Fibroblast of lung (primary cell): ENCODE results near the gene CLIP4. TPM values are rescaled to one million over a fixed set of nuclear protein-coding genes. Genes with fewer than 3 reads are reported as not detected.

ENCODE experiments used
- DNase-seq, 2 donors: peaks; one replicate each; pipeline versions ENCODE4 v3.0.0 to v3.0.0-alpha.2; 2010; ENCODE audit warnings: low read depth in 2 of 2
- H2AFZ ChIP-seq: 2 replicates; pipeline ENCODE4 v1.5.1; 2012; ENCODE audit warnings: low read length, control low read depth, inconsistent platforms
- H3K27ac ChIP-seq: 2 replicates; pipeline ENCODE4 v1.5.1; 2011; ENCODE audit warnings: low read length, control low read depth; ENCODE audit not compliant: insufficient read depth
- H3K27me3 ChIP-seq: 2 replicates; pipeline ENCODE4 v1.5.1; 2011; ENCODE audit warnings: mild to moderate bottlenecking, low read length; ENCODE audit not compliant: control insufficient read depth, insufficient read depth
- H3K36me3 ChIP-seq: 2 replicates; pipeline ENCODE4 v1.5.1; 2011; ENCODE audit warnings: low read length; ENCODE audit not compliant: control insufficient read depth, insufficient read depth
- H3K4me1 ChIP-seq: 2 replicates; pipeline ENCODE4 v1.5.1; 2011; ENCODE audit warnings: low read length; ENCODE audit not compliant: control insufficient read depth, insufficient read depth; ENCODE audit errors: extremely low read depth
- H3K4me2 ChIP-seq: 2 replicates; pipeline ENCODE4 v1.5.1; 2011; ENCODE audit warnings: low read length, control low read depth; ENCODE audit not compliant: insufficient read depth; ENCODE audit errors: extremely low read depth
- H3K4me3 ChIP-seq, 4 experiments: fragments of 200-600 bp in 1 of 4; sonication (generic) in 1 of 4; replicated peaks in 1 of 4; 2 replicates each; pipeline ENCODE4 v1.5.1; 2011 to 2016; ENCODE audit warnings: low read length in 4 of 4, low read depth in 3 of 4, mild to moderate bottlenecking in 3 of 4, control low read depth in 2 of 4, inconsistent platforms in 1 of 4, mixed read lengths in 1 of 4; ENCODE audit not compliant: insufficient read depth in 1 of 4; ENCODE audit errors: control extremely low read depth in 1 of 4
- H3K79me2 ChIP-seq: 2 replicates; pipeline ENCODE4 v1.5.1; 2012; ENCODE audit warnings: mild to moderate bottlenecking, low read length, inconsistent platforms; ENCODE audit not compliant: control insufficient read depth, insufficient read depth
- H3K9ac ChIP-seq: 2 replicates; pipeline ENCODE4 v1.5.1; 2011; ENCODE audit warnings: mild to moderate bottlenecking, low read length, control low read depth; ENCODE audit not compliant: insufficient read depth
- H3K9me3 ChIP-seq: 2 replicates; pipeline ENCODE4 v1.5.1; 2012; ENCODE audit warnings: low read depth, low read length; ENCODE audit not compliant: control insufficient read depth, insufficient read depth
- H4K20me1 ChIP-seq: 2 replicates; pipeline ENCODE4 v1.5.1; 2011; ENCODE audit warnings: low read length; ENCODE audit not compliant: control insufficient read depth, insufficient read depth; ENCODE audit errors: extremely low read depth
- EZH2 ChIP-seq: IDR thresholded peaks from 2 replicates; pipeline ENCODE4 v1.5.1; 2012; ENCODE audit warnings: low read length, control low read depth, mild to moderate bottlenecking; ENCODE audit errors: missing control alignments
- polyA plus RNA-seq, 2 donors: library from polyadenylated mRNA; depleted of rRNA in 1 of 2; stranded (reverse) in 1 of 2; unstranded in 1 of 2; fragments of >200 nt; gene quantifications; 2 replicates each; pipeline ENCODE4 v1.2.1, GENCODE V29; 2011 to 2012; ENCODE audit warnings: missing spikeins in 1 of 2
- total RNA-seq: library from RNA; depleted of rRNA; stranded (reverse); fragments of >200 nt; gene quantifications from 2 replicates; pipeline ENCODE4 v1.2.1, GENCODE V29; 2014
- TF ChIP-seq, protein P1 (sequence below), 2 donors: IDR thresholded peaks in 1 of 2; conservative IDR thresholded peaks in 1 of 2; 1 replicate in 1 of 2; 2 replicates in 1 of 2; pipeline ENCODE4 v1.5.1; 2011 to 2012; ENCODE audit warnings: low read length in 2 of 2, control low read depth in 1 of 2, inconsistent platforms in 1 of 2, low read depth in 1 of 2, mild to moderate bottlenecking in 1 of 2

Gene CLIP4
- total and polyA plus RNA-seq, 2 donors (not counting 1 experiment from before 2014, with no cell fraction given): 39.9 to 127 TPM

DNA sequence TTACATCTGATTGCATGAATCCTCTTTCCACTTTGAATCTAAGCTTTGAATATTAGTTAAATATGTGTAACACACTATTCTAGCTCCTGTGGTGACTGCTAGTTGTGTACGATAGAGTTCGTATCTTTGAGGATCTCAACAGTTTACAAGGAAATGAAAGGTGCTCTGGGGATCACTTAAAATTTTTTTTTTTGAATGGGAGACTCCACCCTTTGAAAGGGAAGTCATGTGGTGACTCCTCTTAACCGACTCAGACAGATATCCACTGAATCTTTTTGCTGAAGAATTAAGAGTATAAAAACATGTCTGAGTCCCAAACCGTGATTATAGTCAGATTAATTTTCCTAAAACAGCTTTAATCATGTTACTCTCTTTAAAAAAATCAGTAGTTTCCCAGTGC lies 4.0 kb downstream of the CLIP4 start:
- Histone ChIP-seq H3K36me3 (no peaks in the 10 kb centered on the region), H4K20me1 (no peaks in the 10 kb centered on the region), H3K9me3 (no peaks in the 10 kb centered on the region), H3K79me2 (peaks cover 39% of the 10 kb centered on the region), H3K27ac (no peak overlapping the region), H3K4me3 (no peak overlapping the region), H3K27me3 (no peaks in the 10 kb centered on the region), H3K9ac (no peak overlapping the region), H3K4me1 (peaks cover 23% of the 10 kb centered on the region), H2AFZ (no peak overlapping the region), H3K4me2 (no peak overlapping the region)
- TF ChIP-seq, protein P1, sequence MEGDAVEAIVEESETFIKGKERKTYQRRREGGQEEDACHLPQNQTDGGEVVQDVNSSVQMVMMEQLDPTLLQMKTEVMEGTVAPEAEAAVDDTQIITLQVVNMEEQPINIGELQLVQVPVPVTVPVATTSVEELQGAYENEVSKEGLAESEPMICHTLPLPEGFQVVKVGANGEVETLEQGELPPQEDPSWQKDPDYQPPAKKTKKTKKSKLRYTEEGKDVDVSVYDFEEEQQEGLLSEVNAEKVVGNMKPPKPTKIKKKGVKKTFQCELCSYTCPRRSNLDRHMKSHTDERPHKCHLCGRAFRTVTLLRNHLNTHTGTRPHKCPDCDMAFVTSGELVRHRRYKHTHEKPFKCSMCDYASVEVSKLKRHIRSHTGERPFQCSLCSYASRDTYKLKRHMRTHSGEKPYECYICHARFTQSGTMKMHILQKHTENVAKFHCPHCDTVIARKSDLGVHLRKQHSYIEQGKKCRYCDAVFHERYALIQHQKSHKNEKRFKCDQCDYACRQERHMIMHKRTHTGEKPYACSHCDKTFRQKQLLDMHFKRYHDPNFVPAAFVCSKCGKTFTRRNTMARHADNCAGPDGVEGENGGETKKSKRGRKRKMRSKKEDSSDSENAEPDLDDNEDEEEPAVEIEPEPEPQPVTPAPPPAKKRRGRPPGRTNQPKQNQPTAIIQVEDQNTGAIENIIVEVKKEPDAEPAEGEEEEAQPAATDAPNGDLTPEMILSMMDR (conservative IDR thresholded peaks at IDR 0.05 in 1 of 2, IDR thresholded peaks at IDR 0.05 in 1 of 2; ENCODE audit: low read depth in 1 of 2, low read length in 2 of 2): no peak
- no peak for TF ChIP-seq EZH2
- no peak for DNase-seq

DNA sequence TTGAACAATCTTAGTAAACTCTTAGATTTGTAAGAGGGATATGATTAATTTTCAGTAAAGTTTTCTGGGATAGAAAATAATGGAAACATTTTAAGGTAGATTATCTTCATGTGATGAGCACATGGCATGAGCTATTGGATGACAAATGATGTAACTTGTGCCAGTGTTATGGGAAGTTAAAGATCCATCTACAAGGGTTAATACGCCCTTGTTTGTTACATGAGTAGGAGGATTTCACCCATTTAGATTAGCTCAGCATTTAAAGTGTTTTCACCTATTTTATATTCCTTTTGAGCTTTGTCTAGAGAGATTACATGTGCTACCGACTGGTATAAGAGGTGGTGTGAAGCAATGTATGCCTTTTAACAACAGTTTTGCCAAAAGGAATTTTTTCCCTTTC lies 5.6 kb downstream of the CLIP4 start:
- H3K36me3 ChIP-seq: peaks cover 2% of the 10 kb centered on the region
- no peaks in the 10 kb centered on the region for H3K27me3 ChIP-seq
- H3K4me2 ChIP-seq: no peak overlapping the region
- no peak for DNase-seq
- H3K4me1 ChIP-seq: peaks cover 17% of the 10 kb centered on the region
- H3K27ac ChIP-seq: no peak overlapping the region
- H3K9me3 ChIP-seq: no peaks in the 10 kb centered on the region
- peaks cover 49% of the 10 kb centered on the region for H3K79me2 ChIP-seq
- H4K20me1 ChIP-seq: no peaks in the 10 kb centered on the region
- H3K4me3 ChIP-seq: no peak overlapping the region
- no peak overlapping the region for H2AFZ ChIP-seq
- TF ChIP-seq, protein P1 (conservative IDR thresholded peaks at IDR 0.05 in 1 of 2, IDR thresholded peaks at IDR 0.05 in 1 of 2; ENCODE audit: low read depth in 1 of 2, low read length in 2 of 2): no peak
- no peak for TF ChIP-seq EZH2
- no peak overlapping the region for H3K9ac ChIP-seq

DNA sequence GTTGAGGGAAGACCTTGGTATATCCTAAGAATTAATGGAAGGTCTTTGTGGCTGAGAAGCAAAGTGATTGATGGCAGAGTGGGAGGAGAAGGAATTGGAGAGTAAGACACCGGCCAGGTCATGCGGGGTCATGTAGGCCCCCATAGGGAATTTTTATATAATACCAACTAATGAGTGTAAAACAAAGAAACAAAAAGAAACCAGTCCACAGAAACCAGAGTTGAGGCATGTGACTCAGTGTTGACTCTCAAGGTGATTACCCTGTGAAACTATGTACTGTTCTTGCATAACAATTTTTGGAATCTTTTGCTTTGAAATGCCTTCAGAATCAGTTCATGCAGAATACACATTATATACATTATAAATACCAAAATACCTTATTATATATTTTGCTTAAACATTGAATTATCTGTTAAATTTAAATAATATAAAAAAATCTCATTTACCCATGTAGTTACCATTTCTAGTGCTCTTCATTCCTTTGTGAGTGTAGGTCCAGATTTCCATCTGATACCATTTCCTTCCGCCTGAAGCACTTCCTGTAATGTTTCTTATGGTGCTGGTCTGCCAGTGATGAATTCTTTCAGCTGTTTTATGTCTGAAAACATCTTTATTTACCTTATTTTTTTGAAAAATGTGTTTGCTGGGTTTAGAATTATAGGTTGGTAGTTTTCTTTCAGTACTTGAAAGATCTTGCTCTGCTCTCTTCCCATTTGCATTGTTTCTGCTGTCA lies 8.6 kb downstream of the CLIP4 start:
- Histone ChIP-seq H3K27ac (peak overlapping the region; percentile 70), H3K36me3 (peaks cover 2% of the 10 kb centered on the region), H3K9ac (no peak overlapping the region), H3K79me2 (peaks cover 33% of the 10 kb centered on the region), H4K20me1 (no peaks in the 10 kb centered on the region), H3K4me2 (peak overlapping the region; percentile 49), H3K27me3 (no peaks in the 10 kb centered on the region), H3K4me1 (peaks cover 4% of the 10 kb centered on the region), H3K4me3 (no peak overlapping the region), H3K9me3 (no peaks in the 10 kb centered on the region), H2AFZ (no peak overlapping the region)
- peak; percentile 72 to 94 for DNase-seq
- no peak for TF ChIP-seq EZH2
- TF ChIP-seq, protein P1 (conservative IDR thresholded peaks at IDR 0.05 in 1 of 2, IDR thresholded peaks at IDR 0.05 in 1 of 2; ENCODE audit: low read depth in 1 of 2, low read length in 2 of 2): no peak
